Esophagus squamous epithelium (tissue), 5 donors: Measurements from ENCODE around the gene GPR52. TPM values are rescaled to one million over a fixed set of nuclear protein-coding genes. Genes with fewer than 3 reads are reported as not detected.

Source experiments
- DNase-seq: peaks from one replicate; lab custom pipeline; 2025; lab: John Stamatoyannopoulos, UW
- H3K27ac ChIP-seq, 4 donors: fragments of 200-600 bp; sonication (generic); one replicate each; pipeline ENCODE4 v1.5.1; 2016 to 2019; ENCODE audit warnings: mild to moderate bottlenecking in 1 of 4
- H3K27me3 ChIP-seq, 4 donors: fragments of 200-600 bp; sonication (generic); 1 replicate in 3 of 4; 2 replicates in 1 of 4; pipeline versions ENCODE4 v1.5.1 to v1.6.0; 2017 to 2021; ENCODE audit warnings: antibody characterized with exemption in 1 of 4
- H3K36me3 ChIP-seq, 3 donors: fragments of 200-600 bp; sonication (generic); one replicate each; pipeline ENCODE4 v1.5.1; 2016 to 2019
- H3K4me1 ChIP-seq, 3 donors: fragments of 200-600 bp; sonication (generic); one replicate each; pipeline ENCODE4 v1.5.1; 2017 to 2019
- H3K4me3 ChIP-seq, 4 donors: fragments of 200-600 bp; sonication (generic); 1 replicate in 3 of 4; 2 replicates in 1 of 4; pipeline ENCODE4 v1.5.1; 2016 to 2019; ENCODE audit warnings: mild to moderate bottlenecking in 2 of 4, moderate library complexity in 1 of 4
- H3K9me3 ChIP-seq, 3 donors: fragments of 200-600 bp; sonication (generic); one replicate each; pipeline ENCODE4 v1.5.1; 2016 to 2019
- POLR2A ChIP-seq, 4 donors: fragments of 450-650 bp; IDR thresholded peaks; one replicate each; pipeline ENCODE4 v1.6.1; 2017; ENCODE audit warnings: antibody characterized with exemption in 4 of 4, mild to moderate bottlenecking in 4 of 4, moderate library complexity in 3 of 4
- WGBS, 2 donors: methylation state at CpG; one replicate each; pipeline ENCODE4 v1.1.5; 2018; 5-methylcytosine and 5-hydroxymethylcytosine counted together
- intact Hi-C: fragments of 100-400 bp; cut with DNase I; formaldehyde crosslinking; loops from one replicate; pipeline ENCODE4 v1.15.0; 2022
- total RNA-seq, 4 donors: library from RNA; depleted of rRNA; stranded (reverse); fragments of >200 nt; gene quantifications; one replicate each; pipeline ENCODE4 v1.1.0, GENCODE V29; 2016
- TF ChIP-seq, protein P1 (sequence below), 6 experiments: fragments of 450-650 bp in 4 of 6; fragments of 200-600 bp in 2 of 6; sonication (generic) in 2 of 6; IDR thresholded peaks; one replicate each; pipeline ENCODE4 v1.5.1; 2016 to 2019; ENCODE audit warnings: antibody characterized with exemption in 6 of 6, mild to moderate bottlenecking in 4 of 6, moderate library complexity in 4 of 6
- donor health status: DM: yes; HTN: yes; CAD: no.

The GPR52 gene, protein sequence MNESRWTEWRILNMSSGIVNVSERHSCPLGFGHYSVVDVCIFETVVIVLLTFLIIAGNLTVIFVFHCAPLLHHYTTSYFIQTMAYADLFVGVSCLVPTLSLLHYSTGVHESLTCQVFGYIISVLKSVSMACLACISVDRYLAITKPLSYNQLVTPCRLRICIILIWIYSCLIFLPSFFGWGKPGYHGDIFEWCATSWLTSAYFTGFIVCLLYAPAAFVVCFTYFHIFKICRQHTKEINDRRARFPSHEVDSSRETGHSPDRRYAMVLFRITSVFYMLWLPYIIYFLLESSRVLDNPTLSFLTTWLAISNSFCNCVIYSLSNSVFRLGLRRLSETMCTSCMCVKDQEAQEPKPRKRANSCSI
- 1 to 10 TPM in 3 of 4 donors, not detected in 1; 3.1 to 6.3 (median 3.5) TPM for total RNA-seq

DNA sequence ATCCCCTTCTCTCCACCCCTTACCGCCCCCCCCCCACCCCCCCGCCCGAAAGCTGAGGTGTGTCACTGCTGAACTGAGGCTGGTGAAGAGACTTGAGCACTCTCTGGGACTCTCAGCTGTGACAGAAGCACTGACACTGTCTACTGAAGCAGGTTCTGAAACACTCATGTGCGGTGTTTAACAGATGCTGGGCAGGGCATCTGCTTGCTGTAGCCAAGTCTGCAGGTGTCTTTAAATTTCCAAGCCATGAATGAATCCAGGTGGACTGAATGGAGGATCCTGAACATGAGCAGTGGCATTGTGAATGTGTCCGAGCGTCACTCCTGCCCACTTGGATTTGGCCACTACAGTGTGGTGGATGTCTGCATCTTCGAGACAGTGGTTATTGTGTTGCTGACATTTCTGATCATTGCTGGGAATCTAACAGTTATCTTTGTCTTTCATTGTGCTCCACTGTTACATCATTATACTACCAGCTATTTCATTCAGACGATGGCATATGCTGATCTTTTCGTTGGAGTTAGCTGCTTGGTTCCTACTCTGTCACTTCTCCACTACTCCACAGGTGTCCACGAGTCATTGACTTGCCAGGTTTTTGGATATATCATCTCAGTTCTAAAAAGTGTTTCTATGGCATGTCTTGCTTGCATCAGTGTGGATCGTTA lies at the start of gene GPR52:
TSS of gene GPR52 (plus strand) at position 99 of the 665 bp plus-strand sequence. CDS start at position 247, 148 bp downstream.
- H3K36me3 ChIP-seq = no peaks in the 10 kb centered on the region
- TF ChIP-seq, protein P1, sequence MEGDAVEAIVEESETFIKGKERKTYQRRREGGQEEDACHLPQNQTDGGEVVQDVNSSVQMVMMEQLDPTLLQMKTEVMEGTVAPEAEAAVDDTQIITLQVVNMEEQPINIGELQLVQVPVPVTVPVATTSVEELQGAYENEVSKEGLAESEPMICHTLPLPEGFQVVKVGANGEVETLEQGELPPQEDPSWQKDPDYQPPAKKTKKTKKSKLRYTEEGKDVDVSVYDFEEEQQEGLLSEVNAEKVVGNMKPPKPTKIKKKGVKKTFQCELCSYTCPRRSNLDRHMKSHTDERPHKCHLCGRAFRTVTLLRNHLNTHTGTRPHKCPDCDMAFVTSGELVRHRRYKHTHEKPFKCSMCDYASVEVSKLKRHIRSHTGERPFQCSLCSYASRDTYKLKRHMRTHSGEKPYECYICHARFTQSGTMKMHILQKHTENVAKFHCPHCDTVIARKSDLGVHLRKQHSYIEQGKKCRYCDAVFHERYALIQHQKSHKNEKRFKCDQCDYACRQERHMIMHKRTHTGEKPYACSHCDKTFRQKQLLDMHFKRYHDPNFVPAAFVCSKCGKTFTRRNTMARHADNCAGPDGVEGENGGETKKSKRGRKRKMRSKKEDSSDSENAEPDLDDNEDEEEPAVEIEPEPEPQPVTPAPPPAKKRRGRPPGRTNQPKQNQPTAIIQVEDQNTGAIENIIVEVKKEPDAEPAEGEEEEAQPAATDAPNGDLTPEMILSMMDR (IDR thresholded peaks at IDR 0.05) = no peak
- no peak for TF ChIP-seq POLR2A (IDR thresholded peaks at IDR 0.05)
- H3K27me3 ChIP-seq = no peaks in the 10 kb centered on the region
- H3K4me3 ChIP-seq = no peak within 1 kb of the TSS
- no peak within 1 kb of the TSS for H3K27ac ChIP-seq
- intact Hi-C loops = no loop called here
- peaks cover 0 to 5% (median 0%) of the 10 kb centered on the region in 3 donors for H3K4me1 ChIP-seq
- no peak for DNase-seq
- WGBS, 2 donors = 89 to 92% methylated on average over 7 to 8 of the region's 11 CpGs
- no peaks in the 10 kb centered on the region for H3K9me3 ChIP-seq

DNA sequence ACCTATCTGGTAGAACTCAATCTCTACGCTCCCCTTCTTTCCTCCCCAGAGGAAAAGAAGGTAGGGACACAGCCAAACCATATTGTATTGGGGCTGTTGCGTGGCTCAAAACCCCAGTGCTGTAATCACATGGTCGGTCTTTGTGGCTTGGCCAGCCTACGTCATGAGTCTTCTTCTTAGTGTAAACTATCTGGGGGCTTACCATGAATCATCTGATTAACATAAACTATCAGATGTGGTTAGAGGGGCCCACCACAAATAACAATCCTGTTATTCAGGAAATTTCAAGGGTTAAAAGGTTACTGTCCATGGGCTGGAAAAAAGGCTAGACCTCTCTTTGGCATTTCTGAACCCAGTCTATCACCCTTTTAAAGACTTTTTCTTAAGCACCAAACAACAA lies 49.5 kb upstream of the GPR52 start:
- Histone ChIP-seq H3K36me3 (peaks cover 0 to 31% (median 0%) of the 10 kb centered on the region in 3 donors), H3K4me1 (no peaks in the 10 kb centered on the region), H3K27ac (no peak overlapping the region), H3K4me3 (no peak overlapping the region), H3K27me3 (no peaks in the 10 kb centered on the region), H3K9me3 (peaks cover 0 to 4% (median 0%) of the 10 kb centered on the region in 3 donors)
- DNase-seq = no peak
- TF ChIP-seq POLR2A (IDR thresholded peaks at IDR 0.05) = no peak
- TF ChIP-seq, protein P1 (IDR thresholded peaks at IDR 0.05) = no peak
- intact Hi-C loops = no loop called here
- 87 to 100% methylated on average over 4 of the region's 4 CpGs for WGBS, 2 donors

DNA sequence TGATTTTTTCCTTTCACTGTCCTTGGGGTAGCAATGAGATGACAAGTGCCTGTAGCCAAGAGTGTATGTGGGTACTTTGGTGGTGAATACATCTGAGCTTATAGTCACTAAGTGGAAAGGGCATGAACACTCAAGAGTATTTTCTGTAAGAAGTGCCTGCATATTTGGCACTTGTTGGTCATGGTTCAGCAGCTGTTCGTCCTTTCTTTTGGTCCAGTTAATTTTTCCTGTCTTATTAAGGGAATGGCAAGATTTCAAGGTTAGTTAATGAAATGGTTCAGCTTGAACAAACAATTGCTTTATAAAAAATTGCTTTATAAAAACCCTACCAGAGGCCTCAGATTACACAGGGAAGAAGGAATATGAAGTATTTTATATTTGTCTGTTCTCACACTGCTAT lies 48.6 kb upstream of the GPR52 start:
- no peak overlapping the region for H3K27ac ChIP-seq
- no peak for DNase-seq
- intact Hi-C loops = no loop called here

DNA sequence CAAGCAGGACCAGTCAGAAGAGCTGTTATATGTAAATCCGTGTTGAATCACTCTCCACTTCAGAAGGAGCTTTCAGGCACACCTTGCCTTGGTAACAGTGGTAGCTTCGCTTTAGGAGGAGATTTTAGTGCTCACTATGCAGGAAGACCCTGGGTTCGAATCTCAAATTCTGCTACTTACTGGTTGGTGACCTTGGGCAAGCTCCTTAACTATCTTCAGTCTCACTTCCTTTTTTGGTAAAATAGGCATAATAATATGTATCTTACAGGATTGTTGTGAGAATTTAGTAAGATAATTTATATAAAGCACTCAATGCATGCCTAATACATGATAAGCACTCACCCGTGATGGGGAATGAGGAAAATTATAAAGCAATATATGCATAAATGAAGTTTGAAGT lies 46.7 kb upstream of the GPR52 start:
- DNase-seq = no peak
- H3K27ac ChIP-seq = no peak overlapping the region
- H3K36me3 ChIP-seq = peaks cover 0 to 23% (median 0%) of the 10 kb centered on the region in 3 donors
- intact Hi-C loops = no loop called here
- no peaks in the 10 kb centered on the region for H3K27me3 ChIP-seq
- H3K4me1 ChIP-seq = no peaks in the 10 kb centered on the region
- no peaks in the 10 kb centered on the region for H3K9me3 ChIP-seq
- TF ChIP-seq, protein P1 (IDR thresholded peaks at IDR 0.05) = no peak
- no peak for TF ChIP-seq POLR2A (IDR thresholded peaks at IDR 0.05)
- WGBS, 2 donors = 91 to 97% methylated on average over 4 of the region's 4 CpGs
- H3K4me3 ChIP-seq = no peak overlapping the region

More for the DNA sequence above, 48.6 kb upstream of the GPR52 start:
- peaks cover 0 to 25% (median 0%) of the 10 kb centered on the region in 3 donors for H3K36me3 ChIP-seq
- 73 to 82% methylated on average over 1 of the region's 1 CpG for WGBS, 2 donors
- TF ChIP-seq, protein P1 (IDR thresholded peaks at IDR 0.05) = no peak
- no peak for TF ChIP-seq POLR2A (IDR thresholded peaks at IDR 0.05)
- no peaks in the 10 kb centered on the region for H3K27me3 ChIP-seq
- H3K4me1 ChIP-seq = no peaks in the 10 kb centered on the region
- H3K4me3 ChIP-seq = no peak overlapping the region
- H3K9me3 ChIP-seq = no peaks in the 10 kb centered on the region

GRCh38 chr1:174405219-174405618 lies 42.5 kb upstream of the GPR52 start:
- WGBS, 2 donors = 97 to 100% methylated on average over 1 of the region's 1 CpG
- TF ChIP-seq, protein P1 (IDR thresholded peaks at IDR 0.05) = no peak
- no peak for TF ChIP-seq POLR2A (IDR thresholded peaks at IDR 0.05)
- Histone ChIP-seq H3K36me3 (no peaks in the 10 kb centered on the region), H3K4me1 (no peaks in the 10 kb centered on the region), H3K27ac (no peak overlapping the region), H3K9me3 (no peaks in the 10 kb centered on the region), H3K4me3 (no peak overlapping the region), H3K27me3 (no peaks in the 10 kb centered on the region)
- intact Hi-C loops = no loop called here
- DNase-seq = no peak
